OCI-M2 (cell line): ENCODE data around the gene JPT1.
"Not testable (repeated sequence)": the region's sequence is repeated elsewhere in the genome, so short reads cannot be mapped to it uniquely, and the experiment has no call there.

Source experiments
- DNase-seq: peaks from one replicate; lab custom pipeline; 2025; ENCODE audit not compliant: unreplicated experiment; lab: John Stamatoyannopoulos, UW

Gene JPT1

DNA sequence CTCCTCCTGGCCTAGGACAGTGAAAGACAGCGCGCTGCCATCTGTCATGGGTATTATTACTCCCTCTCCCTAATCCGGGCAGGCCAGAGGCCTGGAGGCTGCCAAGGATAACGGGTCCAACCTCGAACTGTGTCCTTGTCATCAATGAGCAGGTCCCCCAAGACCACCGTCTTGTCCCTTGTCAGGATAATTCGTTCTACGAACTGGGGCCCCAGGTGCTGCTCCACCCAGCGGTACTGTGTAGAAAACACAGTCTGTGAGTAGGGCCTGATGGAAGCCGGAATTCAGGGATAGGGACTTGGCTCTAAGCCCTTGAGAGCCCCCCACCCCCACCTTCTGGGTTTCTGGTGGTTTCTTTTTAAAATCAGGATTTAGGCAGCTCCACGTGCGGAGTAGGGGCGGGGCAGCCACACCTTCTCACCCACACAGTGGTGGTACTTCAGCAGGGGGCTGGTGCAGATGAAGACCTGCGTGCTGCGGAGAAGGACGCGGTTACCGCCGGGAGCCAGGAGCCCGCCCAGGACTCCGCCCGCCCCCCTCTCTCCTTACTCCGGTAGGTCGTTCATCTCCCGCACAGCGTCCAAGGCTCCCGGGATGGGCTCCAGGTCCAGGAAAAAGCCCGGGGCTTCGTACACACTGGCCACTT, 23.6 kb downstream of the JPT1 start:
- no peak for DNase-seq

DNA sequence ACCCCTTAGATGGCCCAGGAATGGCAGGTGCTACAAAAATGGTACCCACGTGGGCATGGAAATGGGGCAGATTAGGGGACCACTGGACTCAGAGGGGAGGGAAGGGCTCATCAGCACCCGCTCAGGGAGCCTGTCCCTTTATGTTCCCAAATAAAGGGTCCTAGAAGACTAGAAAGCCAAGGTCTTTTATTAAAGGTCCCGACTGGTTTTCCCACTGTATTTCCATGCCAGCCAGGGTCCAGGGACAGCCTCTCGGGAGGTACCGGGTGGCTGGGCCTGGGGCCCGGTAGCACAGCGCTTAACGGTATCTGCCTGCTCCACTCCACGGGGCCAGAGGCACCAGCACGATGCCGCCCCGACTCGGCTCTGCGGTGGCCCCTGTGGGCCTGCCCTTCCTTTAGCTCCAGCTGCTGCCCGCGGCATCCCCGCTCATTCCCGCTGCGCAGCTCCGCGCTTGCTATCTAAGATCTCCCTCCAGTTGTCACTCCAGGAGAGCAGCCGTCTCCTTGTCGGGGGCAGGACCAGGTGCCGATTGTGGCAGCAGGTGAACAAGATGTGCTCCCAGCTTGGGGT, 24.2 kb downstream of the JPT1 start:
- DNase-seq: no peak

DNA sequence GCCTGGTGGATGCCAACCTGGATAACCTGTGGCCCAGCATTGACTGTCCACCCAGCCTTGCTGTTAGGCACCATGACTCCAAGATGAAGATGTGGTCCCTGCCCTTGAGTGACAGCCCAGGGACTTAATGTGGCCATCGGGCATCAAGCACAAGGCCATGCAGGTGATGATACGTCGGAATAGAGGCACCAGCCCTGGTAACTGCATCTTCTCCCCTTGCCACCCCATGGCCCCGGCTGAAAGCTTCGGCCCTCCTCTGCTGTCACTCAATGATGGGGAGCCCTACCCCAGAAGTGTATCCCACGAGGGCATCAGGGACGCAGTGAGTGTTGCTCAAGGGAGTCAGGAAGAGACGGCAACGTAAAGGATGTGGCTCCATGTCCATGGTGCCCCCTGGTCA, 24.7 kb downstream of the JPT1 start:
- DNase-seq: no peak

DNA sequence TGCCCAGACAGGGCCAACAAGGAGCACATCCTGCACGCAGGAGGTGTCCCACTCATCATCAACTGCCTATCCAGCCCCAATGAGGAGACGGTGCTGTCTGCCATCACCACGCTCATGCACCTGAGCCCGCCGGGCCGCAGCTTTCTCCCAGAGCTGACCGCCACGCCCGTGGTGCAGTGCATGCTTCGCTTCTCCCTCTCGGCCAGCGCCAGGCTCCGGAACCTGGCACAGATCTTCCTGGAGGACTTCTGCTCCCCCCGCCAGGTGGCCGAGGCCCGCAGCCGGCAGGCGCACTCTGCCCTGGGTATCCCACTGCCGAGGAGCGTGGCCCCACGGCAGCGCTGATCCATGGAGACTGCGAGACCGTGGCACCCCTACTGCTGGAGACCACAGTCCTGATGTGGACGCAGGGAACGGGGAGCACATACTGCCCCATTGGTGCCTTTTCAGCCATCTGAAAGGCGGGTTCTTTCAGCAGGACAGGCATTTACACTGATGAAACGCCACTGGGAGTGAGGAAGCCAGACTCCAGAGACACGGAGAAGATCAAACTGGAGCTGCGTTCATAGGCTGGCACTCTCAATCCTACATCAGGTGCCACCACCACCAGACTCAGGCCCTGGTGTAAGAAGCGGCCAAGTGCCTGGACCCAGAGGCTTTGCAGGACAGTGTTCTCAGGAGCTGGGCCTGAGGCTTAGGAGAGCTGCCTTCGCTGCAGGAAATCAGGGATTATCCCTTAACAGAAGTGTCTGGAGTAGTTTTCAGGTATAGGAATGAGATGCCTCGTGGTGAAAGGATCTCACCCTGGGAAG, 25.4 kb downstream of the JPT1 start:
- no peak for DNase-seq

DNA sequence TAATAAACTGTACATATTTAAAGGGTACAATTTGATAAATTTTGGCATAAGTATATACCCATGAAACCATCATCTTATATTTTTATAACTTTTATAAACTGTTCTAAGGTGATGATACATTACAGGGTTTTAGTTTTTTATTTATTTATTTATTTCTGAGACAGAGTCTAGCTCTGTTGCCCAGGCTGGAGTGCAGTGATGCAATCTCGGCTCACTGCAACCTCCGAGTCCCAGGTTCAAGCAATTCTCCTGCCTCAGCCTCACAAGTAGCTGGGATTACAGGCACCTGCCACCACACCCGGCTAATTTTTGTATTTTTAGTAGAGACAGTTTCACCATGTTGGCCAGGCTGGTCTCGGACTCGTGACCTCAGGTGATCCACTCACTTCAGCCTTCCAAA, 26.4 kb downstream of the JPT1 start:
- DNase-seq: not testable (repeated sequence)

DNA sequence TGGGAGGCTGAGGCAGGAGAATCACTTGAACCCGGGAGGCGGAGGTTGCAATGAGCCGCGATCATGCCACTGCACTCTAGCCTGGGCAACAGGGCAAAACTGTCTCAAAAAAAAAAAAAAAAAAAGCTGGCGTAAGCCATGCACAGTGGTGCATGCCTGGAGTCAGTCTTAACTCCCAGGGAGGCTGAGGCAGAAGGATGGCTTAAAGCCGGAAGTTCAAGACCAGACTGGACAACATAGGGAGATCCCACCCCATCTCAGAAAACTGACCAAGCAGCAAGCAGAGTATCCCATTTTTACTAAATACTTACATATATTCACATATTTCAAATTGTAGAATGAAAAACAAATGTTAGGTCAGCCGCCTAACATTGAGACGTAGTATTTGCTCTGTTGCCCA, 27.4 kb downstream of the JPT1 start:
- no peak for DNase-seq

DNA sequence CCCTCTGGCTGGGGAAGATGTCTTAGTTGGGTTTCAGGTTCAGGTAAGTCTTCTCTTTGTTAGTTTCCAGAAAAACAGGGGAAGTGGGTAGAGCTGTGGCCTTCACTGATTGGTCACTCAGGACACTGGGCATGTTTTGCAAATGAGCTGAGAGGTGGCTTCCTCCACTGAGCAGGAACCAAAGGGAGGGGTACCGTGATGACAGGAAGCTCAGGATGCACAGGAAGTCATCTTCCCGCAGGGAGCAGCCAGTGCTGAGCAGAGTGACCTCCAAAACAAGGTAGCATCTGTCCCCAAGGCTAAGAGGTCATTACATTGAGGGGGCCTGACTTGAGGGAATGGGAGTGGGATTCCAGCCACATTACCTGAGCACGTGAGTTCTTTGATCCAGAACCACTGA, 28.3 kb downstream of the JPT1 start:
- no peak for DNase-seq

DNA sequence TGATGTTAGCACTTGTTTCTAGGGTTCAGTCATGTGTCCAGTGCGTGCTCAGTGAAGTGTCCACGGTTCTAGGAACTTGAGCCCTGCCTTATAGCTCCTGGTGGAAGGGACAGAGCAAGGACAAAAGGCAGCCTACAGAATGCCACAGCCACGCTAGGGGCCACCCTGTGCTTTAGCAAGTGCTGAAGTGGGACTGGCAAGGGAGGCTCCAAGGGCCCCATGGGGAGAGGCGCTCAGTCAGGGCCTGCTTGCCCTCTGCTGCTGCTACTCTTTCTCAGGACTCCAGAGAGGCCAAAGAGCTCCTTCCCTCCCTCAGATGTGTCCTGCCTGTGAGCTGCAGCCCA, 29.5 kb downstream of the JPT1 start:
- DNase-seq: no peak

DNA sequence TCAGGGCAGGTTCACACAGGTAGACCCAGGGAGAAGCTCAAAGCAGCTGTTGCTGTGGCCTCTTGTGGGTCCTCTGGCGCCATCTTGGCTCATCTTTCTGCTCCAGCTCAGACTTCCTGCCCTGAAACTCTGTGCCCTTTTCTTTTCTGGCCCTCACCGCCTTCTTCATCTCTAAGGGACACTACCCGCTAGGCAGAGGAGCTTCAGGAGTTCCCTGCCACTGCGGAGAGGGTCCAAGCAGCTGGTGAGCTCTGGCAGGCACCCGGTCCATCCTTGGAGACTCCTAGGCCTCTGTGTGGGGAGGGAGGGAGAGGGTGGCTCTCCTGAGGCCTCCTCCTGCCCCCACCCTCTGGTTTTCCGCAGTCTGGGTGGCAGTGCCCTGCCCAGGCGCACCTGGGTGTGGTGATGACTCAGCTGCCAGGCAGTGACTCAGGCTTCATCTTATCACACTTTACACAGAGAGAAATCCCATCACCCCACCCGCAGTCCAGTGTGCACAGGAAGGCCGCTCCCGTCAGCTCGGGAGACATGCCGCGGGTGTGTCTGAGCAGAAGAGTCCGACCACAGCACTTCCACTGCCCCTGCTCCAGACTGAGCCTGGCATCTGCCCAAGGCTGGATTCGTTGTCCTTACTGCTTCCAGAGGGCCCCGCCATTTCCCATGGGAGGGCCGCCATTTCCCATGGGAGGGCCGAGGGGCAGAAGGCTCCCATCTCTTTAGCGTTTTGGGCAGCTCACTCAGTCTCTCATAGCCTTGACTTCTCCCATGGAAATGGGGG, 30.1 kb downstream of the JPT1 start:
- no peak for DNase-seq

DNA sequence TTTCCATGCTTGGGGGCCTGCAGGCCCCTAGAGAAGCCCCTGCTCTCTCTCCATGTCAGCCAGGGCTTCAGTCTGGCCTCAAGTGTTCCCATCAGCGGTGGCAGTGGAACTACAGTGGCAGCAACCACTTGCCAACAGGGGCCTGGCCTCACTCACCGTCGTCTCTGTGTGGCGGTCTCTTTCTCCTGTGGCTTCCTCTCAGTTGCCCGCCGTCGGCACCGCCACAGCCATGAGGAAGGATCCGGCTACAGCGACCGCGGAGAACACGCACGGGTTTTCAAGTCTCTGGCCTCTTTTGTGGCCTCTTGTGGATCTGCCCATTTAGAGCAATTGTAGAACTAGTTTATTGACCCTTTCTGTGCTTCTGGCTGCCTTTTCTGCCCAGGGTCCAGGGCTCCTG, 36.0 kb downstream of the JPT1 start:
- no peak for DNase-seq

DNA sequence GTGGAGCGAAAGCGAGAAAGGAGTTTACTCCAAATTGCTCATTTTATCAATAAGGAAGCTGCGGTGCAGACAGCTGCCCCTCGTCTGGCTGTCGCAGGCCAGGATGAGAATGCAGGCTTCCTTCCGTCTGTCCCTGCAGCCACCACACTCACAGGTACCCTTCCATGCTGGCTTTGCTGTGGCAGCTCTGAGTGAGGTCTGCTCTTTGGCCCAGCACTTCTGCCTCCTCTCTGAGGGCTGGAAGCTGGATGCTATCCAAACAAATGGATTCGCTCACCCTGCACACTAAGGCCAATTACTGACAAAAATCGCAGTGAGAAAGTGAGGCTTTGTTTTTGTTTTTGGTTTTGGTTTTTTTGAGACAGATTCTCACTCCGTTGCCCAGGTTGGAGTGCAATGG, 37.6 kb downstream of the JPT1 start:
- no peak for DNase-seq

DNA sequence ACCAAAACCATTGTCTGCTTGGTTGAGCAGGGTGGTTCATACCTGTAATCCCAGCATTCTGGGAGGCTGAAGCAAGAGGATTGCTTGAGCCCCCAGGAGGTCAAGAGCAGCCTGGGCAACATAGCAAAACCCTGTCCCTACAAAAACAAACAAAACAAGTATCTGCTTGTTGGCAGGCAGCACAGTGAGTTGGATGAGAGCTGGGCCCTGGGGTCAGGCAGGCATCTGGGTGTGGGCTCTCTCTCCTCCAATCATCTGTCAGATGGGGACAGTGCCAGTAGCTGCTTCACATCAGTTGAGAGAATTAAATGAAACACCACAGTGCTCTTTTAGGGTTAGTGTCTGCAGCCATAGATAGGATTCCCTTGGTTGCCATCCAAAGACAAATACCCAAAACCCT, 38.8 kb downstream of the JPT1 start:
- DNase-seq: no peak

DNA sequence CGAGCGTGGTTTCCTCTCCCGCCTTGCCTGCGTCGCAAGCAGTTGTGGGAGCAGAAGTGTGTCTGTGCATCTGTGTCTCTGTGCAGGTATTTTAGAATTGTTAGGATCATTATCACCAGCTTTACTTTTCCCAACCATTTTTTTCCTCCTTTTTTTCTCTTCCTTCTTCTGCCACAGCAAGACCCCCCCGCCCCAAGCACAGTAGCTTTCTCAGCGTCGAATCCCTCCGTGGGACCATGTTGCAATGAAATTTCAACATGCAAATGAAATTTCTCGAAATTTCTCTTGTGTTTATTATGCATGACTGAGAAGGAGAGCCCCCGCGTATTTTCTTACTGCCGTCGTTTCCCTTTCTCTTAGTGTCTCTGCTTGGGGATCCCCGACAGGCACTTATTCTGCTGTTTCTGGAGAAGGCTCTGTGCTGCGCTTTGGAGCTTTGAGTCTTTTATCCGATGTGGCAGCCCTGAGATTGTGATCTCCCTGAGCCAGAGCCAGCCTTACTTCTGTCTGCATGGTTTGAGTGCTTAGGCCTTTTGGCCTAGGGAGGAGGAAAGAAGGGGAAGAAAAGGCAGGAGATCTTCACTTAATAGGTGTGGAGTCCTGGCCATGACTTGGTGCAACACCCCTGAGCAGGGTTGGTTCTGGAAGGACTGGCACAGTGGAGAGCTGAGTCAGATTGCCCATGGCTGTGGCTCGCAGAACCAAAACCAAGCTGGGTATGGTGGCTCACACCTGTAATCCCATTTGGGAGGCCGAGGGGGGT, 39.6 kb downstream of the JPT1 start:
- no peak for DNase-seq

DNA sequence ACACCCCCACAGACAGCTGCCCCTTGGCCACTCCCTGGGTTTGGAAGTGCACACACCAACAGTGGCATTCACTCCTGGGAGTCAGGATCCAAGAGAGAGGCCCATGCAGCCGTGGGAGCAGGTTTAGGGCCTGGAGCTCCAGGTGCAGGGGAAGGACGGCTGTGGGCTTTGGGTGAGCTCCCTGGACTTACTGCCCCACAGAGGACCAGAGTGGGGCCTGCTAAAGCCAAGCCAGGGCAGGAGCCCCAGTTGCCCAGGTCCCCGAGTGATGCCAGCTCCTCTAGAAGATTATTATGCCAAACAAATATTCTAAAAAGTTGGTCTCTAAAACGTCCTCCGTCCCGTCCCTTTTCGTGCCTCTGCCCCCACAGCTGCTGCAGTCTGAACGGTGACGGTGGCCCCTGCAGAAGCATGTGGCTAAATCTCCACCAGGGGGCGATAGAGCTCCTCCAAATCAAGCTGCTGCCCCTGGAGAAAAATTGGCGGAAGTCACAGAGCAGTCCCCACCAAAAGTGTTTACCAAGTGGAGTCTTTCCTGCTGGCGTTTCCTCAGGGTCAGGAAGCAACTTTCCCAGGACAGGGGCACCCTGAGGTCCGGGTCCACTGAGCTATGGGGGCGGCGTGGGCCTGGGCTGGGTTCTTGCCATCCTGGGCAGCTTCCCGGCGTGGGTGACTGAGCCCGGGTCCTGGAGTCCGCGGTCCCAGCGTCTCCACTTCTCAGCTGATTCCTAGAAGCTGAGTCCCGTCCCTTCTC, 40.3 kb downstream of the JPT1 start:
- peak; percentile 47 for DNase-seq

DNA sequence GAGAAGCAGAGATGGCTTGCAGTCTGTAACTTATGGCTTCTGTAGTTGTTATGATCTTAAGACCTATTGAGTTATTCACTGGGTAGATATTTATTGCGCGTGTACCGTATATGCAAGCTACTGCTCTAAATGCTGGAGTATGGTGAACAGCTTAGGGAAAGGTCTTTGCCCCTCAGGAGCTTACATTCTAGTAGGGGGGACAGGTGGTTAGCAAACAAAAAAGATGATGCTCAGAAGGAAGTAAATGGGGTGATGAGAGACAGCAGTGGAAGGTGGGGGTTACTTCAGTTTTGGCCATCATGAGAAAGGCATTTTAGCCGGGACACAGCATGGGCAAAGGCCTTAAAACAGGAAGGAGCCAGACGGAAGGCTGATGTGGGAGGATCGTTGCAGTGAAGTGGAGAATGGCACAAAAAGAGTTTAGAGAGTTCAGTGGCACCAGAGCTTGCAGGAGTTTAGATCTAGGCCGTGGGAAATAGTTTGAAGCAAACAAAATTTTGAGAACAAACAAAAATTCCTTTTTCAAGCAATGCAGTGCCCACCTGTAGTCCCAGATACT, 42.5 kb downstream of the JPT1 start:
- no peak for DNase-seq

DNA sequence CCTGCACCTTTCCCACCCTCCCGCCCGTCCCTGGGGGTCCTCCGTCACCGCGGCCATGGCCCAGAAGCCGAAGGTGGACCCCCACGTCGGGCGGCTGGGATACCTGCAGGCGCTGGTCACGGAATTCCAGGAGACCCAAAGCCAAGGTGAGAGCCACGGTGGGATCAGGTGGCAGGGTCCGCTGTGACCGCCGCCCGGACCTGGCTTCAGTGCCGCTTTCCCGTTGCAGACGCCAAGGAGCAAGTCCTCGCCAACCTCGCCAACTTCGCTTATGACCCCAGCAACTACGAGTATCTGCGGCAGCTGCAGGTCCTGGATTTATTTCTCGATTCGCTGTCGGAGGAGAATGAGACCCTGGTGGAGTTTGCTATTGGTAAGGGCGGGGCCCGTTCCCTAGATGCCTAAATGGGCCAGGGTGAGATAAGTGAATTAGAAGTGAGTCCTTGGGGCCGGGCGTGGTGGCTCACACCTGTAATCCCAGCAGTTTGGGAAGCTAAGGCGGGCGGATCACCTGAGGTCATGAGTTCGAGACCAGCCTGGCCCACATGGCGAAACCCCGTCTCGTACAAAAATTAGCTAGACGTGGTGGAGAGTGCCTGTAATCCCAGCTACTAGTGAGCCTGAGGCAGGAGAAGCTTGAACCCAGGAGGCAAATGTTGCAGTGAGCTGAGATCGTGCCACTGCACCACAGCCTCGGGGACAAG, 43.9 kb downstream of the JPT1 start:
- DNase-seq: no peak

DNA sequence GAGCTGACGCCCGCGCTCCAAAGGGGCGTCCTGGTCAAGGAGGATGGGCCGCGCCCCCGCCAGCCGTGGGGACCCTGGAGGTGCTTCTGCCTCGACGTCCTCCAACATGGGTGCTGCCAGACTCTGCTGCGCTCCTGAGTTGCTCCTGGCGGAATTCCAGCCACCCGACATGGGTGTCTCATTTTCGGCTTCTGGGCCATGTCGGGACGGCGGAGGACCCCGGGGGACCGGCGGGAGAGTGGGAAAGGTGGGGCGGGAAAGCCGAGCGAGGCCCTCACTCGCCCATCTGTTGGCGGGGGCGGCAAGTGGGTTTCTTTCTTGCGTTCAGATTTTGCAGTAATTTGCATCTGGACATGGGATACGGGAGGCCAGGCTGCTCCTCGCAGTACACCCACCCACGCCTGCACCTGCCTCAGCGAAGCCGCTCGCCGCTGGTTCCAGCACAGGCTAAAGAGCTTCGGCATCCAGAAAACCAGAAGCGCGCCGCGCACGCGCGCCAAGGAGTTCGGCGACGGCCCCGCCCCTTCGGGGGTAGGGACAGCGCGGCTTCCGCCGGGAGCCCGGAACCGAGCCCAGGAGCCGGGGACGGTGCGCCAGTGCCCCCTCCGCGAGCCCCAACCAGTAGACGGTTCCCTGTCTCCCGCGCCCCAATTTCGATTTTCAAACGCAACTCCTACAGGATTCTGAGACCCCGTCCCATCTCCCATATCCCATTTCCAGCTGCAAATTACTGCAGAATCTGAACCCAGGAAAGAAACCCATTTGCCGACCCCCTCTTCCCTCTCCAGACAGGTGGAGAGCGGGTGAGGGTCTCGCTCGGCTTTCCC, 44.7 kb downstream of the JPT1 start, which contains the start of gene ARMC7:
ARMC7 (plus strand) TSS at position 563 of the 827 bp plus-strand sequence. CDS start 320 bp downstream, outside the sequence.
- no peak for DNase-seq

DNA sequence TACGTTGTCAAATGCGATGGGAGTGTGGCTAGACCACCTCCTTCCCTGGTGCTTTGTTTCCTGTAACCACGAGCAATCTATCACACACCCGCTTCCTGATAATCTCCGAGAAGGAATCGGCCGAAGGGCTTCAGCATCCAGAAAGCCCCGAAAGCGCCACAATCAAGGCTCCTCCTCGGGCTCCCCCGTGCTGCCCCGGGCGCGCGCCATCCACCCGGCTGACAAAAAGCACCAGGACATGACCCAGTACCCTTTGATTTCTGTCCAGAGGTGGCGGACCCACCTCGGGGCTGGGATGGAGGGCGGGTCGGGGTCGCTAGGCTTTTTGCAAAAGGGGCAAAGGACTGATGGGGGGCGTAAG, 45.3 kb downstream of the JPT1 start:
- no peak for DNase-seq
